Activated T-helper 1 cell treated with Interleukin-2 at 50 U/mL for 16 hours (primary cell): ENCODE data around the gene SCN1A.
"Not testable (repeated sequence)": the region's sequence is repeated elsewhere in the genome, so short reads cannot be mapped to it uniquely, and the experiment has no call there.

Experiments used
- DNase-seq: peaks from one replicate; pipeline ENCODE4 v3.0.0-alpha.2; 2020; ENCODE audit warnings: low read depth

Gene SCN1A

GRCh38 chr2:166127217-166128155 is at the start of gene SCN1A:
SCN1A (minus strand) TSS chr2:166128020; CDS start chr2:166073621, 54,399 bp downstream.
- no peak for DNase-seq

GRCh38 chr2:166173263-166173662 is 45.4 kb upstream of the SCN1A start:
- DNase-seq, result no peak

GRCh38 chr2:166171216-166171615 is 43.4 kb upstream of the SCN1A start:
- no peak for DNase-seq

- DNase-seq, result no peak
These were observed 42.5 kb upstream of the SCN1A start for GRCh38 chr2:166170356-166170755.

GRCh38 chr2:166167449-166167848 is 39.6 kb upstream of the SCN1A start:
- no peak for DNase-seq

- no peak for DNase-seq
These were observed 36.0 kb upstream of the SCN1A start for GRCh38 chr2:166163775-166164174.

- no peak for DNase-seq
These were observed 30.7 kb upstream of the SCN1A start for GRCh38 chr2:166158546-166158945.

GRCh38 chr2:166157578-166157977 is 29.8 kb upstream of the SCN1A start:
- DNase-seq, result no peak

- DNase-seq, result no peak
These were observed 29.2 kb upstream of the SCN1A start for GRCh38 chr2:166156985-166157490.

- no peak for DNase-seq
These were observed 27.8 kb upstream of the SCN1A start for GRCh38 chr2:166155589-166155988.

- no peak for DNase-seq
These were observed 27.0 kb upstream of the SCN1A start for GRCh38 chr2:166154685-166155338.

GRCh38 chr2:166152064-166152463 is 24.2 kb upstream of the SCN1A start:
- DNase-seq, result no peak

- DNase-seq, result no peak
These were observed 20.9 kb upstream of the SCN1A start for GRCh38 chr2:166148500-166149400.

GRCh38 chr2:166147883-166148282 is 20.1 kb upstream of the SCN1A start:
- no peak for DNase-seq

- DNase-seq, result no peak
These were observed 16.3 kb upstream of the SCN1A start for GRCh38 chr2:166144071-166144470.

GRCh38 chr2:166140932-166141331 is 13.1 kb upstream of the SCN1A start:
- DNase-seq, result no peak

- DNase-seq, result no peak
These were observed 12.7 kb upstream of the SCN1A start for GRCh38 chr2:166140475-166140874.

GRCh38 chr2:166139479-166139878 is 11.7 kb upstream of the SCN1A start:
- not testable (repeated sequence) for DNase-seq

GRCh38 chr2:166138667-166139066 is 10.8 kb upstream of the SCN1A start:
- no peak for DNase-seq

- no peak for DNase-seq
These were observed 10.3 kb upstream of the SCN1A start for GRCh38 chr2:166138144-166138543.

- DNase-seq, result no peak
These were observed 9.5 kb upstream of the SCN1A start for GRCh38 chr2:166137331-166137730.

- no peak for DNase-seq
These were observed 8.0 kb upstream of the SCN1A start for GRCh38 chr2:166135849-166136258.
